Measurements from ENCODE around the gene CDC42.

DNA sequence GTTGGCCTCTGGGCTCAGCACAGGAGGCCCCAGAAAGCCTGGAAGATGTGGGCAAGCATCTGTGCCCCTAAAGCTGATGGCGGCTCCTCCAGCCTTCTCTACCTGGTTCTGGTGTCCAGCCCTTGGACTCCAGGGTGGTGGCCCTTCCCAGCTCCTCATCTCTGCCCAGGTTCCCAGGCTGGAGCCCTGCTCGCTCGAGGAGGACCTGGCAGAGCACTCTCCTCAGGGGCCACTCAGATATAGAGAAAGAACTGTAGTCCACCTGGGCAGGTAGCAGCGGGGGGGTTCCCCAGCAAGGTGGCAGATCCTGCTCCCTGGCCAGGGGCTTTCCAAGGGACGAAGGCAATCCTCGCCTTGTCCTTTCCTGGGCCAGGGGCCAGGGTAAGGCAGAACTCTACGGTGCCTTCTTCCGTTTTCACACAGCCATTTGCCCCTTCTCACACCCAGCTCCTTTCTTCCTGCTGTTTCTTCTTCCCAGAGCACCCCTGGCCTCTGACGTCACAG, 71.4 kb downstream of the CDC42 start:
- TF ChIP-seq, protein P1, sequence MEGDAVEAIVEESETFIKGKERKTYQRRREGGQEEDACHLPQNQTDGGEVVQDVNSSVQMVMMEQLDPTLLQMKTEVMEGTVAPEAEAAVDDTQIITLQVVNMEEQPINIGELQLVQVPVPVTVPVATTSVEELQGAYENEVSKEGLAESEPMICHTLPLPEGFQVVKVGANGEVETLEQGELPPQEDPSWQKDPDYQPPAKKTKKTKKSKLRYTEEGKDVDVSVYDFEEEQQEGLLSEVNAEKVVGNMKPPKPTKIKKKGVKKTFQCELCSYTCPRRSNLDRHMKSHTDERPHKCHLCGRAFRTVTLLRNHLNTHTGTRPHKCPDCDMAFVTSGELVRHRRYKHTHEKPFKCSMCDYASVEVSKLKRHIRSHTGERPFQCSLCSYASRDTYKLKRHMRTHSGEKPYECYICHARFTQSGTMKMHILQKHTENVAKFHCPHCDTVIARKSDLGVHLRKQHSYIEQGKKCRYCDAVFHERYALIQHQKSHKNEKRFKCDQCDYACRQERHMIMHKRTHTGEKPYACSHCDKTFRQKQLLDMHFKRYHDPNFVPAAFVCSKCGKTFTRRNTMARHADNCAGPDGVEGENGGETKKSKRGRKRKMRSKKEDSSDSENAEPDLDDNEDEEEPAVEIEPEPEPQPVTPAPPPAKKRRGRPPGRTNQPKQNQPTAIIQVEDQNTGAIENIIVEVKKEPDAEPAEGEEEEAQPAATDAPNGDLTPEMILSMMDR (IDR thresholded peaks at IDR 0.05; ENCODE audit: poor library complexity, severe bottlenecking) = no peak
- TF ChIP-seq, protein P2, sequence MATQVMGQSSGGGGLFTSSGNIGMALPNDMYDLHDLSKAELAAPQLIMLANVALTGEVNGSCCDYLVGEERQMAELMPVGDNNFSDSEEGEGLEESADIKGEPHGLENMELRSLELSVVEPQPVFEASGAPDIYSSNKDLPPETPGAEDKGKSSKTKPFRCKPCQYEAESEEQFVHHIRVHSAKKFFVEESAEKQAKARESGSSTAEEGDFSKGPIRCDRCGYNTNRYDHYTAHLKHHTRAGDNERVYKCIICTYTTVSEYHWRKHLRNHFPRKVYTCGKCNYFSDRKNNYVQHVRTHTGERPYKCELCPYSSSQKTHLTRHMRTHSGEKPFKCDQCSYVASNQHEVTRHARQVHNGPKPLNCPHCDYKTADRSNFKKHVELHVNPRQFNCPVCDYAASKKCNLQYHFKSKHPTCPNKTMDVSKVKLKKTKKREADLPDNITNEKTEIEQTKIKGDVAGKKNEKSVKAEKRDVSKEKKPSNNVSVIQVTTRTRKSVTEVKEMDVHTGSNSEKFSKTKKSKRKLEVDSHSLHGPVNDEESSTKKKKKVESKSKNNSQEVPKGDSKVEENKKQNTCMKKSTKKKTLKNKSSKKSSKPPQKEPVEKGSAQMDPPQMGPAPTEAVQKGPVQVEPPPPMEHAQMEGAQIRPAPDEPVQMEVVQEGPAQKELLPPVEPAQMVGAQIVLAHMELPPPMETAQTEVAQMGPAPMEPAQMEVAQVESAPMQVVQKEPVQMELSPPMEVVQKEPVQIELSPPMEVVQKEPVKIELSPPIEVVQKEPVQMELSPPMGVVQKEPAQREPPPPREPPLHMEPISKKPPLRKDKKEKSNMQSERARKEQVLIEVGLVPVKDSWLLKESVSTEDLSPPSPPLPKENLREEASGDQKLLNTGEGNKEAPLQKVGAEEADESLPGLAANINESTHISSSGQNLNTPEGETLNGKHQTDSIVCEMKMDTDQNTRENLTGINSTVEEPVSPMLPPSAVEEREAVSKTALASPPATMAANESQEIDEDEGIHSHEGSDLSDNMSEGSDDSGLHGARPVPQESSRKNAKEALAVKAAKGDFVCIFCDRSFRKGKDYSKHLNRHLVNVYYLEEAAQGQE (IDR thresholded peaks at IDR 0.05; ENCODE audit: borderline replicate concordance) = no peak

Data from neural cell (in vitro differentiated cells).